OCI-LY7 (cell line): ENCODE data around the gene NRN1L. TPM values are rescaled to one million over a fixed set of nuclear protein-coding genes. Genes with fewer than 3 reads are reported as not detected.
"Not testable (repeated sequence)": the region's sequence is repeated elsewhere in the genome, so short reads cannot be mapped to it uniquely, and the experiment has no call there.

Experiments used
- Bru-seq: library from RNA; stranded (reverse); fragments of 400-500 nt; gene quantifications from one replicate; lab custom pipeline; 2021; lab: Mats Ljungman, UMichigan
- BruChase-seq, 2 experiments: library from RNA; stranded (reverse); fragments of 400-500 nt; gene quantifications; one replicate each; lab custom pipeline; 2021; lab: Mats Ljungman, UMichigan
- BruUV-seq: library from RNA; stranded (reverse); fragments of 400-500 nt; replicated peaks from 2 replicates; lab custom pipeline; 2021; lab: Mats Ljungman, UMichigan
- CTCF ChIA-PET: fragments of 300-600 bp; sonication (Branson Sonifier 250); formaldehyde crosslinking; loops from one replicate; lab custom pipeline; 2022; ENCODE audit warnings: antibody characterized with exemption; ENCODE audit not compliant: unreplicated experiment; lab: Charles Lee
- POLR2A ChIA-PET: fragments of 300-600 bp; sonication (Branson Sonifier 250); formaldehyde crosslinking; loops from one replicate; lab custom pipeline; 2022; ENCODE audit warnings: antibody characterized with exemption; lab: Charles Lee
- DNase-seq: peaks from one replicate; pipeline ENCODE4 v3.0.0-alpha.2; 2015; ENCODE audit warnings: low spot score
- H2AFZ ChIP-seq: fragments of 200-600 bp; sonication (generic), shearing (Covaris generic); 2 replicates; pipeline ENCODE4 v1.6.1; 2014; ENCODE audit warnings: mild to moderate bottlenecking, antibody characterized with exemption, low read length, moderate library complexity
- H3K27ac ChIP-seq: fragments of 200-600 bp; sonication (generic); 2 replicates; pipeline ENCODE4 v1.5.1; 2014; ENCODE audit warnings: mixed run types, low read depth, mild to moderate bottlenecking, moderate library complexity, low read length, inconsistent platforms; ENCODE audit not compliant: poor library complexity, severe bottlenecking
- H3K36me3 ChIP-seq: fragments of 200-600 bp; sonication (generic); 2 replicates; pipeline ENCODE4 v1.6.1; 2014; ENCODE audit warnings: mild to moderate bottlenecking, antibody characterized with exemption, low read length, moderate library complexity, mixed read lengths; ENCODE audit not compliant: insufficient read depth
- H3K4me1 ChIP-seq: fragments of 200-600 bp; sonication (generic); 2 replicates; pipeline ENCODE4 v1.5.1; 2014; ENCODE audit warnings: mild to moderate bottlenecking, low read length; ENCODE audit not compliant: insufficient read depth, poor library complexity, severe bottlenecking
- H3K4me2 ChIP-seq: fragments of 200-600 bp; sonication (generic); 2 replicates; pipeline ENCODE4 v1.6.1; 2014; ENCODE audit warnings: mild to moderate bottlenecking, low read length
- H3K4me3 ChIP-seq: fragments of 200-600 bp; sonication (generic); 2 replicates; pipeline ENCODE4 v1.5.1; 2014; ENCODE audit warnings: mild to moderate bottlenecking, low read depth, low read length; ENCODE audit not compliant: poor library complexity, severe bottlenecking
- H3K79me2 ChIP-seq: fragments of 200-600 bp; sonication (generic); 2 replicates; pipeline ENCODE4 v1.6.1; 2016; ENCODE audit warnings: low read depth, mild to moderate bottlenecking, low read length, moderate library complexity, mixed read lengths; ENCODE audit not compliant: insufficient read depth
- H3K9me2 ChIP-seq: fragments of 200-600 bp; sonication (generic); 2 replicates; pipeline ENCODE4 v1.6.1; 2016; ENCODE audit warnings: mild to moderate bottlenecking, low read length, mixed read lengths; ENCODE audit not compliant: insufficient read depth
- H3K9me3 ChIP-seq: fragments of 200-600 bp; sonication (generic); 2 replicates; pipeline ENCODE4 v1.6.1; 2014; ENCODE audit warnings: mild to moderate bottlenecking, mixed run types, low read length, mixed read lengths
- H4K20me1 ChIP-seq: fragments of 200-600 bp; sonication (generic); 2 replicates; pipeline ENCODE4 v1.6.1; 2014; ENCODE audit warnings: mild to moderate bottlenecking, antibody characterized with exemption, low read length, moderate library complexity, mixed read lengths; ENCODE audit not compliant: insufficient read depth
- EZH2phosphoT487 ChIP-seq: fragments of 200-600 bp; sonication (generic); IDR thresholded peaks from 2 replicates; pipeline ENCODE4 v1.6.1; 2018; ENCODE audit warnings: low read depth, borderline replicate concordance, mild to moderate bottlenecking, mixed run types, antibody characterized with exemption, low read length, moderate library complexity, mixed read lengths
- intact Hi-C: fragments of 100-400 bp; cut with micrococcal nuclease; formaldehyde crosslinking; loops from one replicate; pipeline ENCODE4 v1.10.0; 2022; ENCODE audit not compliant: unreplicated experiment
- long read RNA-seq: library from polyadenylated mRNA; stranded (forward); transcript quantifications from one replicate; pipeline ENCODE4 v2.0.0, GENCODE V29; 2022
- total RNA-seq, 2 experiments: library from RNA; depleted of rRNA in 1 of 2; stranded (reverse); fragments of >200 nt in 1 of 2; shearing (Covaris generic) in 1 of 2; gene quantifications; 2 replicates each; pipeline ENCODE4 v1.2.3, GENCODE V29; 2014 to 2022
- TF ChIP-seq, protein P1 (sequence below): fragments of 200-600 bp; sonication (generic); conservative IDR thresholded peaks from 2 replicates; pipeline ENCODE4 v1.5.1; 2014; ENCODE audit warnings: mild to moderate bottlenecking, antibody characterized with exemption, low read length, moderate library complexity, mixed read lengths

The NRN1L gene
- total RNA-seq (2014; rRNA removed; shearing (Covaris generic)): 0.66 and 1.7 TPM in 2 replicates
- total RNA-seq (2022): 0.80 and 1.2 TPM in 2 replicates
- Bru-seq, nascent RNA: percentile 20 among the genes with signal in this experiment
- percentile 45 among the genes with signal in this experiment for BruChase-seq, experiment 1, labeled RNA remaining after a 6-hour chase
- BruChase-seq, experiment 2, labeled RNA remaining after a 2-hour chase: percentile 35 among the genes with signal in this experiment
- long read RNA-seq: 0 reads

DNA sequence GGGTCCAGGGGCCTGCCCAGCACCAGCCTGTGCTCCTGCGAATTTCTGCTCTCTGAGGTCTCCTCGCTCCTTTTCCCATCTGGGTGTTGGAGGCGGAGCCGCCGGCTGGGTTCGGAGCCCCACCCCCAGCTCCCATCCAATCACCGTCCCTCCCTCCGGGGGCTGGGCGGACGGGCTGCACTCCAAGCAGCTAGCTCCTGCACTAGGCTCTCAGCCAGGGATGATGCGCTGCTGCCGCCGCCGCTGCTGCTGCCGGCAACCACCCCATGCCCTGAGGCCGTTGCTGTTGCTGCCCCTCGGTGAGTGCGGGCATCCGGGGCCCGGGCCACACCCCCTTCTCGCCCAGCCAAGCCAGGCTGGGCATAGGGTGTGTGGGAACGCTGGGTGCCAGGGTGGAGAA is at the start of gene NRN1L:
NRN1L (plus strand) TSS at position 202 of the 400 bp plus-strand sequence; CDS start at position 221, 19 bp downstream.
- Histone ChIP-seq H2AFZ (no peak within 1 kb of the TSS), H3K27ac (no peak within 1 kb of the TSS), H3K4me2 (no peak within 1 kb of the TSS), H3K4me3 (no peak within 1 kb of the TSS), H3K4me1 (no peaks in the 10 kb centered on the region), H3K36me3 (peaks cover 61% of the 10 kb centered on the region), H3K79me2 (no peaks in the 10 kb centered on the region), H3K9me2 (no peaks in the 10 kb centered on the region), H3K9me3 (no peaks in the 10 kb centered on the region), H4K20me1 (no peaks in the 10 kb centered on the region)
- no TSS peak for BruUV-seq
- no peak for DNase-seq
- ChIA-PET POLR2A (no interaction called here), CTCF (no interaction called here)
- no peak for TF ChIP-seq EZH2phosphoT487
- TF ChIP-seq, protein P1, sequence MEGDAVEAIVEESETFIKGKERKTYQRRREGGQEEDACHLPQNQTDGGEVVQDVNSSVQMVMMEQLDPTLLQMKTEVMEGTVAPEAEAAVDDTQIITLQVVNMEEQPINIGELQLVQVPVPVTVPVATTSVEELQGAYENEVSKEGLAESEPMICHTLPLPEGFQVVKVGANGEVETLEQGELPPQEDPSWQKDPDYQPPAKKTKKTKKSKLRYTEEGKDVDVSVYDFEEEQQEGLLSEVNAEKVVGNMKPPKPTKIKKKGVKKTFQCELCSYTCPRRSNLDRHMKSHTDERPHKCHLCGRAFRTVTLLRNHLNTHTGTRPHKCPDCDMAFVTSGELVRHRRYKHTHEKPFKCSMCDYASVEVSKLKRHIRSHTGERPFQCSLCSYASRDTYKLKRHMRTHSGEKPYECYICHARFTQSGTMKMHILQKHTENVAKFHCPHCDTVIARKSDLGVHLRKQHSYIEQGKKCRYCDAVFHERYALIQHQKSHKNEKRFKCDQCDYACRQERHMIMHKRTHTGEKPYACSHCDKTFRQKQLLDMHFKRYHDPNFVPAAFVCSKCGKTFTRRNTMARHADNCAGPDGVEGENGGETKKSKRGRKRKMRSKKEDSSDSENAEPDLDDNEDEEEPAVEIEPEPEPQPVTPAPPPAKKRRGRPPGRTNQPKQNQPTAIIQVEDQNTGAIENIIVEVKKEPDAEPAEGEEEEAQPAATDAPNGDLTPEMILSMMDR: no peak
- intact Hi-C loops: loop anchor here (5.0 kb wide), 1 partner anchor 178 kb away; no protein-coding TSS in a partner anchor

DNA sequence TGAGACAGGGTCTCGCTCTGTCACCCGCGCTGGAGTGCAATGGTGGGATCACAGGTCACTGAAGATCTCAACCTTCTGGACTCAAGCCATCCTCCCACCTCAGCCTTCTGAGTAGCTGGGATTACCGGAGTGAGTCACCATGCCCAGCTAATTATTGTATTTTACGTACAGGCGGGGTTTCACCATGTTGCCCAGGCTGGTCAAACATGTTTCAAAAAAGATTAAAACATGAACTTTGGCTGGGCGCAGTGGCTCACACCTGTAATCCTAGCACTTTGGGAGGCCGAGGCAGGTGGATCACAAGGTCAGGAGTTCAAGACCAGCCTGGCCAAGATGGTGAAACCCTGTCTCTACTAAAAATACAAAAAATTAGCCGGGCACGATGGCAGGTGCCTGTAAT is 47.5 kb upstream of the NRN1L start:
- H3K9me2 ChIP-seq, H3K9me3 ChIP-seq, H2AFZ ChIP-seq, H3K4me2 ChIP-seq, H3K4me3 ChIP-seq, intact Hi-C loops, BruUV-seq, H4K20me1 ChIP-seq, CTCF ChIA-PET, H3K79me2 ChIP-seq, H3K27ac ChIP-seq, H3K36me3 ChIP-seq, DNase-seq: not testable (repeated sequence)
- peaks cover 17% of the 10 kb centered on the region for H3K4me1 ChIP-seq
- POLR2A ChIA-PET: interaction anchor here (0.6 to 1.2 kb wide), 2 partner anchors 7 to 145 kb away, joined by 3 read pairs; no protein-coding TSS in a partner anchor

DNA sequence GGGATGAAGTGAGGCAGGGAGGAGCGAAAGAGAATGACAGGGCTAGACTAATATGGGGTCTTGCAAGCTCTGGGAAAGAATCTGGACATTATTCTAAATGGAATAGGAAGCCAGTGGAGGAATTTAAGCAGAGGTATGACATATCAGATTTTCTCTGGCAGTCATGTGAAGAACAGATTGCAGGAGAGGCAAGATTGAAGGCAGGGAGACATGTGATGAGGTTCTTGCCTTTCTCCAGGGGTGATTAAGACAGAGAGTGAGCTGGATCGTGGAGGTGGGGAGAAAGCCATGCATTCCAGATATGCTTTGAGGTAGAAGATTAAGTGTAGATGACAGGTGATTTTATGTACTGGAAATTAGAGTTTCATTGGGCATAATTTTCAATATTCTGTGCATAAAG is 46.9 kb upstream of the NRN1L start:
- no peak for TF ChIP-seq EZH2phosphoT487
- TF ChIP-seq, protein P1: no peak
- Histone ChIP-seq H2AFZ (no peak overlapping the region), H3K4me2 (no peak overlapping the region), H3K9me2 (no peaks in the 10 kb centered on the region), H3K36me3 (no peaks in the 10 kb centered on the region), H3K79me2 (peaks cover 3% of the 10 kb centered on the region; the same call in 1 of the 2 replicates), H3K27ac (no peak overlapping the region), H3K4me3 (no peak overlapping the region), H4K20me1 (no peaks in the 10 kb centered on the region), H3K9me3 (no peaks in the 10 kb centered on the region), H3K4me1 (peaks cover 14% of the 10 kb centered on the region)
- POLR2A ChIA-PET: no interaction called here
- DNase-seq: no peak
- intact Hi-C loops: no loop called here
- no TSS peak for BruUV-seq
- CTCF ChIA-PET: no interaction called here
